Epidermal melanocyte (primary cell): ENCODE measurements around the gene TMEM218.
A peak's percentile ranks its signal among the peaks of the same experiment; 100 is the strongest.

Source experiments
- DNase-seq: peaks from one replicate; pipeline ENCODE4 v3.0.0; 2011; ENCODE audit warnings: low spot score; ENCODE audit not compliant: insufficient read length

The TMEM218 gene

DNA sequence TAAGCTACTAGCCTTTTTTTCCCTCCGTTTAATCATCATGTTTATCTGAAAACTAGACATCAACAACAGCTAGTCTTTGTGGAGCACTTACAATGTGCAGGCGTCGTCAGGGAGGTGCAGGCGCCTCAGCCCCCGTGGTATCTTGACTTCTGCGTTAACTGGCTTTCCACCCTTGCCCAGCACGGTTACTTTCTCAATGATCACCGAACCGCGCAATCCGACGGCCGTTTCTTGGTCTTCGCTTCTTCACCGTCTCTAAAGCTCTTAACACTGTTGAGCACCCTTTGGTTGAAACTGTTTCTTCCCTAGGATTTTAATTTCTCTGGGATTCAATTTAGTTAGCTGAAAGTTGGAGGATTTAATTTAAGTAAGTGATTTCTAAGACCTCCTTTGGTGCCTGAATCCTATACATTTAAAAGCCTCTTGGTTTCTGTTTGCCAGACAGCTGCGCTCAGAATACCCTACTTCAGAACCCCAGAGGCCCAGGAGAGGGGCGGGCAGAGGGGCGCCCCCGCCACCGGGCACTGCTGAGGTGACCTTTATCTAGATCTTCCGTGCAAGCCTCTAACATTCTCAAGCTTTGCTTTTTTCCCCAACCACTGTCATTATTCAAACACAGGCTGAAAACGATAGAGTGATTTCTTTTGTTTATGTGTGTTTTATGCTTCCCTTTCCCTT is 18.0 kb upstream of the TMEM218 start:
- DNase-seq = no peak

DNA sequence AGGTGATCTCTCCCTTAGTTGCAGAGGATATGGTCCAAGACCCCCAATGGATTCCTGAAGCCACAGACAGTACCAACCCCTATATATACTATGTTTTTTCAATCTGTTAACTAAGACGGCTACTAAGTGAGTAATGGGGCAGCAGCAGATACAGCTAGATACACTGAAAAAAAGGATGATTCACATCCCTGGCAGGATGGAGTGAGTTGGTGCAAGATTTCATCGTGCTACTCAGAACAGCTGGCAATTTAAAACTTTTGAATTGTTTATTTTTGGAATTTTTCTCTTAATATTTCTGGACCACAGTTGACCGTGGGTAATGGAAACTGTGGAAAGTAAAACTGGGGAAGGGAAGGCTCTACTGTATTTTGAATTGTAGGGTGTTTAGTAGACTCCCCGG is 17.0 kb upstream of the TMEM218 start:
- no peak for DNase-seq

DNA sequence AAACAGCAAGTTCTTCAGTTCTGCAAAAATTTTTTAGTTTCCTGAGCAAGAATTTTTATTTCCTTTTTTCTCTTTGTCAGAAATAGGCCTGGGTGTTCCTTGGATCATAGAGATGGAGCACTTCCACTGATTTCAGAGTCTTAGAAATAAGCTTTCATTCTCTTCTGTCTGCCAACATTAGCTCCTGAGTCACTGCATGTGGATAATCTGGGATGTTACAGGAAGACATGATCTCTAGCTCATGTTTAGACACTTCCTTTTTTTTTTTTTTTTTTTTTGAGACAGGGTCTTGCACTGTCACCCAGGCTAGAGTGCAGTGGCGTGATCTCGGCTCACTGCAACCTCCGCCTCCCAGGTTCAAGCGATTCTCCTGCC is 13.2 kb upstream of the TMEM218 start:
- no peak for DNase-seq

DNA sequence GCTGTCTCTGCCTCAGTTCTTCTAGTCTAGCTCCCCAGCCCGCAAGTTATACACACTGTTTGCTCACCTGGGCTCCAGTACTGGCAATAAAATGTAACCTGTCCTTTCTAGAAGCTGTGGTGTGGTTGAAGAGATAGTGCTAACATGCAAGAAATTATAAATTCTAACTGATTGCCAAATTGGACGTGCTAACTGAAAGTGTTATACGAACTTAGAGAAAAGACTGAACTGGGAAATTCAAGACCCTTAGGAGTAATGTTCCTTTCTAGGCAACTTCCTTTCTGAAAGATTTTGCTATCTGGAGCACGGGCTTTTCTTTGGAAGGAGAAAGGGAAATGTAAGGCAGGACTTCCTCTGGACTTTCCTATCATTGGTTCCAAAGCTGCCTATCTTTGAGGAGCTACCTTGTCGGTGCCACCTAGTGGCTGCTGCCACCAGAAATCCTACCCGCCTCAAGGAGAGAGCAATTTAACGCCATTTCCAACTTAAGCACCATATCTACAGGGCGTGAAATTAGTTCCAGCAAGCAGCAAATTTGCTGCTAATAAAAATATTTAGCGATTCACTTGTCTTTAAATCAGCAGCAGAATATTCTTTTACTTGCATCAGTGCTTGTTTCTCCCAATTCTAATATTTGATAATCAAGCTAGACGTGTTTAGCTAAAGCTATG is 12.7 kb upstream of the TMEM218 start:
- peak; percentile 52 for DNase-seq

DNA sequence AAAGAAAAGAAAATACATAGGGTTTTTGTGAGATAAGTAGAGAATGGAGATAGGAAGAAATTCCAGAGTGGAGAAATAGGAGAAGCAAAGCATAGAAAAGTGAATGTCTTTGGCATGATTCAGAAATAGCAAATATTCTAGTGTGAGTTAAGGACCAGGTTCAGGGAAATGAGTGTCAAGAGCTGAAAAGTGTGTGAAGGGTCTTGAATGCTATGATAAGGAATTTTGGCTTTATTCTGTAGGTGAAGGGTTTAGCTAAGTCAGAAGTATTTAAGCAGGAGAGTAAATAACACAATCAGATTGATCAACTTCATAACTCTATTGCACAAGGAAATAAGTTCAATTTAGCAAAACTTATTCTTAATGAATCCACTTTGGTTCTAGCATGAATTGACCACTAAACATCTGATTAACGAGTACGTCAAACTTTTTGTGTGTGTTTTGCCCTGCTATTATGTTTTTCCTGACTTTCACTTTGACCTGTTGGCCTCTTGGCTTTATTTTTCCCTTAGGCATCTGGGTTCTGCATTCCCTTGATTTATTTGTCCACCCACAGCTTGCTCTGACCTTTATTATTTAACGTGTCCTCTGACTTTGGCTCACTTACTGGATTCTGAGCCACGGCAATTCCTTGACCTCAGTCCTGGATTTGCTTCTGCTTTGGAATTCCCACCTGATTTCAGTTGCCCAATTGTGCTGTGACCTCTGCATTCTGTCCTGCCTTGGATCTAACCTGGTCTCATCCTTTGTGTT is 11.9 kb upstream of the TMEM218 start:
- no peak for DNase-seq

DNA sequence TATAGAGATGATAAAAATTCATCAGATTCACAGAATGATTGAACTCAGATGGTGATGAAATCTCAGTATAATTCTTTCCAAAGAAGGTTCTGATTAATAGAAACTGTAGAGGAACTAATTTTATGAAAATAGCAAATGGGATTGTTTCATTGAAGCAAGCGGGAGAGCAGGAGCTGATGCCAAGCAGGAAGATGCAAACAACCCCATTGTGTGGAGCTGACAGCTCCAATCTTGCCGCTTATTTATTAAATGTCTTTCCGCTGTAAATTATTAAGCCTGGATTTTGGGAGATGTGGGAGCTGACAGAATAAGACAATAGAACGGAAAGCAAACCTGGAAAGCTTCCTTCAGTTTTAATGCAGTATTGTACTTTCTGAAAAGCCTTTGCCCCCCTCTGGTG is 6.0 kb upstream of the TMEM218 start:
- no peak for DNase-seq

DNA sequence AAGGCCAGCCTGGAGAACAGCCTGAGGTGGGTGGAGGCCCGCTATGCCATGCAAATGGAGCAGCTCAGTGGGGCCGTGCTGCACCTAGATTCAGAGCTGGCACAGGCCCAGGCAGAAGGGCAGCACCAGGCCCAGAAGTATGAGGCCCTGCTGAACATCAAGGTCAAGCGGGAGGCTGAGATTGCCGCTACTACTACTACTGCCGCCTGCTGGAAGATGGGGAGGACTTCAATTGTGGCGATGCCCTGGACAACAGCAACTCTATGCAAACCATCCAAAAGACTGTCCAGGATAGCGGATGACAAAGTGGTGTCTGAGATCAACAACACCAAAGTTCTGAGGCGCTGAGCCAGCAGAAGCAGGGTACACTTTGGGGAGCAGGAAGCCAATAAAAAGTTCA is 3.1 kb upstream of the TMEM218 start:
- no peak for DNase-seq

DNA sequence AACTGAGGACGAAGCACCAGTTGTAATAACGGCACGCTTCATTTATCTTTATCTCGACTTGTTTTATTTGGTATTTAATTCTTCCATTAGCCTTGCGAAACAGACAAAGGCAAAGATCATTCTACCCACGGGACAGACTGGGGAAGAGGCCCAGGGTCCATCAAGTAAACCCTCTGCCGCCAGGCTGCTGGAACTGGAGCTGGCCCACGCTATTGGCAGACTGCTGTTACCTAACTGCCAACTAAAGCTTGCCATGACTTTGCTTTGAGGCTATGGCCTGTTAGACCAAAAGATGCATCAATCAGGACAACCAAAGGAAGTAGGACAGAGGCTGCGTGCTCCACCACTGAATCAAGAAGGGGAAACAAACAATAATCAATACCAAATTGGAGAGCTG is 780 bp upstream of the TMEM218 start:
- DNase-seq = no peak

DNA sequence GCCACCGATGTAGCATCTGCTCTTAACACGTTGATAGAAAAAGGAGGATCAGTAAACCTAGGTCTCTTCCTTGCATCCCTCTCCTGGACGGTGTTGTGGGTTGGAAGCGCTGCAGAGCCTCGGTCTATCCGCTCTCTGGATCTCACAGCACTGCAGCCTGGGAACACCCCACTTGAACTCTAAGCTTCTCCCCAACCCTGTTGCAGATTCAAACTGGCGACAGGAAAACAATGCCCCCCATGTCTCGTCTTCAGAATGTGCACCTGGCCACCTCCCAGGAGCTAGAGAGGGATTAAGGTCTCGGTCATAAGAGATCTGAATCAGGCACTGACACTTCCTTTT is 454 bp downstream of the TMEM218 start:
- DNase-seq = no peak

DNA sequence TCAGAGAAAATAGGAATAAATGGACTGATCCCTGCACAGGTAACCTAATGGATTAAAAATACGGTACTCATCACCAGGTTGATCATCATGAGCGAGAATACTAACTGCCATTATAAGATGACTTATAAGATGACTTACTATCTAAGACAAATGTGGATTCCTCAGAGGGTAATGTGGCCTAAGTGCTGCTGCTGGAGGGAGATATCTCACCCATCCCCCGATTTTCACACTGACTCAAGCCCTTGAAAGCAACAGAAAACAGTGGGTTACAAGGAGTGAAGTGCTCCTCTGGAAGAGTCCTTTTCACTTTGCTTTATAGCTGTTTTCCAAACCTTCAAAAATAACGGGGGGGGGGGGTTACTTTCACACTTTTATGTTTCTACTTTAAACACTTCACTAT is 920 bp downstream of the TMEM218 start:
- no peak for DNase-seq

DNA sequence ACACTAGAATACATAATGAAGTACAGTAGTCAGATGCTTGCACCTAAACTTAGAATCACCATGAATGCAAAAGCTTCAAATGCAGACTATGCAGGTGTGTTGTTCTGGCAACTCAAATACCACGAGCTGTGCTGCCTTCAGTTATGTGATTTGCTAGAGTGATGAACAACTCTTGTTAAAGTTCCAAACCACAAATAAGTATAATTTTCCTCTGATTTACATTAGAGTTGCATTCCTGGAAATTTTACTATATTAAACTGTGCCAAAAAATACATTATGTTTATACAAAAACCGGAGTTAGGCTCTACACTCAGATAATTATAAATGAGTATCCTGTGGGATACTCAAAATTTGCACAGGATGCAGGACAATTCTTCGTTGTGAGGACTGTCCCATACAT is 3.0 kb downstream of the TMEM218 start:
- no peak for DNase-seq

DNA sequence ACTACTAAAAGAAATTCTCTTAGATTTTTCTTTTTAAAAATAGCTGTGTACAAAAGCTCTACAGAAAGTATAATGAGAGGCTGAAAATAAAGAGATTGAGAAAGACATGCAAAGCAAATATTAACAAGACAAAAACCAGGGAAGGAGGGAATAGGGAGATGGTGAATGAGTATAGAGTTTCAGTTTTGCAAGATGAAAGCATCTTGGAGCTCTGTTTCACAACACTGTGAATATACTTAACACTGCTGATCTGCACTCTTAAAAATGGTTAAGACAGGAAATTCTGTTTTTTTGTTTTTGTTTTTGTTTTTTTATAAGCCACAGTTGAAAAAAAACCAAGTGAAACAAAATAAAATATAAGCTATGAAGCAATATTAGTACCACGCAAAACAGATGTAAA is 5.5 kb downstream of the TMEM218 start:
- DNase-seq = no peak

DNA sequence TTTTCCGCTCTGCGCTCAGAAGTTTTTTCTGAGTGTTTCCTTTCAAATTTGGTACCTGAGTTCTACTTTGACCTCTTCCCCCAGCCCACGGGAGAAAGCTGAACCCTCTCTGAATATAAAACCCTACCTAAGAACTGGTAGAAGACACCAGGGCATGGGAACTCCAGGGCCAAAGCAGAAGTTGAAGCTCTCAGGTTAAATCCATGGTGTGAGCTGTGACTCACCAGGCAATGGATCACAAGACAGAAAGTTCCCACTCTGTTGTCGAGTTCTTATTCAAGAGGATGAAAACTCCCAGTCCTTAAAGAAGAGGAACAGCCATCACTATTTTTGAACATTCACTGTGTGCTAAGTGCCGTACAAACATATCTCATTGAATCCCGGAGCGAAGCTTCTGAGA is 8.9 kb downstream of the TMEM218 start:
- no peak for DNase-seq

DNA sequence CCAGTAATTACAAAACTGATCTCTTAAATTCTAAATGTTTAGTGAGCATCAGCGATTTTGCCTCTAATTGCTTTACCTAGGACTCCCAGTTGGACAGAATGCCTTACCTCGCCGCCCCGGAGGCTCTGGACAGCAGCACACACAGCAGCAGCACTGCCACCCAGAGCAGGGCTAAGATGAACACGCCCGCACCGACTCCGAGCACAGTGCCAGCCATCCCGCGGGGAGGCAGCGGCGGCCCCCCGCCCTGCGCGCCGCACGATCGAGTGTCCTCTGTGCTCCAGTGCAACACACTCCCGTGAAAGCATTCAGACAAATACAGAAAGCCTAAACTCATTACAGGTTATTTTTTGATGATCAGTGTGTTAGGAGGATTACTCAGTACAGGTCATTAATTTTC is 9.4 kb downstream of the TMEM218 start:
- DNase-seq = no peak

DNA sequence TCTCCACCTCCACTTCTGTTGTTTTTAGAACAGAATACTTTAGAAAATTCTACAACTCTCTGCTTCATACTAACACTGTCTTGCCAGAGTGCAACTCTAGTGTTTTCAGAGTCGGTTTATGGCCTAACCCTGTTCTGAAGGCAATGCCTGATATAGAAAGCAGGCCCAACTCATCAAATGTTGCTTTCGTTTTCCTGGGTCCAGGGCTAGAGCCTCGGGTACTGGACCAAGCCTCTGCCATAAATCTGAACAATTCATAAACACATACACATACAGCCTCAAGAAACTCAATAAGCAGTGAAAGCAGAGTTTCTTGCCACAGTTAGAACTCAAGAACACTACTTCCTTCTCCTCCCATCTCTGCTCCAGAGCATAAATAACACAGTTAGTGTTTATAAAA is 9.8 kb downstream of the TMEM218 start:
- no peak for DNase-seq

DNA sequence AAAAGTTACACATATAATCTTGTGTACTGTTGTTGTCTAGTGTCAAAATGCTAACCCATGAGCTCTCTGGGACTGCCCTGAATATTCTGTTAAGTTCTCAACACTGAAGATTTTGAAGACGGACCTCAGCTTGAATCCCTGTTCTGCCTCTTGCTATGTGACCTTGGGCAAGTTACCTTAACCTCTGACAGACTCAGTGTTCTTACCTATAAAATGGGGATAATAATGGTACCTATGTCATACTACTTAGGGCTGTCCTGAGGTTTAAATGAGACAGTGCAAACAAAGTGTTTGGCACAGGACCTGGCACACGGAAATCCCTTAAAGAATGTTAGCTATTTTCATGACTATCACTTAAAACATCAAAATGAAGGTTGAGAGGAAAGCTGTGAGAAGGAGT is 11.3 kb downstream of the TMEM218 start:
- DNase-seq = no peak

DNA sequence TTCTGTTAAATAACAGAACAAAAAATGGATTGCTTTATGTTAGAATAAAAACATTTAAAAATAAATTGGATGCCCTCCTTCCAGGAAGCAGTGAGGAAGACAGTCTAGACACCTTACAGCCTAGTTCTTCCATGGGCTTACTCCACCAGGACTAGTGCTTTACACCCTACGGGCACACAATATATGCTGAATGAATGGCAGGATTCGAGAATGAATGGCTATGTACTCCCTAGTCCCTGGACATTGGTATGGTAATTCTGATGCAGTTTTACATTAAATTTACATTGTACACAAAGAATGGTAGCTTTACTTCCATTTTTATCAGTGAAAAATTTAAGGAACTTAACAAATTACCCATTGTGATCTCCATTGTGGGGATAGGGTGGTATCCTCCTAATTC is 16.7 kb downstream of the TMEM218 start:
- DNase-seq = no peak

DNA sequence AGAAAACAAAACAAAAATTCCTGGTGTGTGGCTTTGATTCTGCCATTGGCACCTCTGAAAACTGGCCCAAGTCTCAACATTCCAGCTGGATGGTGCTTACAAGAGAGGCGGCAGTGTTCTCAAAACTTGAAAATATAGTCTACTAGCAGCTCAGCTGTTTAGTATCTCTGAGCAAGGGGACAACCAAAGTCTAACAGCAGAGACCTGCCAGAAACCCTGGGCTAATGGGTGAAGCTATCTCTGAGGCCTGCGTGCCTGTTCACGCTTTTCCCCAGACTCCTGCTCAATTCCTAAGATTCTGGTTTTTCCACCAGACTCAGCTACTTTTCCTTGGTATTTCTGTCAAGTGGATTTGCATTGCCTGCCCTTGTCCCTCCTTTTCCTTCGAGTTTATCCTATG is 17.9 kb downstream of the TMEM218 start:
- DNase-seq = no peak

DNA sequence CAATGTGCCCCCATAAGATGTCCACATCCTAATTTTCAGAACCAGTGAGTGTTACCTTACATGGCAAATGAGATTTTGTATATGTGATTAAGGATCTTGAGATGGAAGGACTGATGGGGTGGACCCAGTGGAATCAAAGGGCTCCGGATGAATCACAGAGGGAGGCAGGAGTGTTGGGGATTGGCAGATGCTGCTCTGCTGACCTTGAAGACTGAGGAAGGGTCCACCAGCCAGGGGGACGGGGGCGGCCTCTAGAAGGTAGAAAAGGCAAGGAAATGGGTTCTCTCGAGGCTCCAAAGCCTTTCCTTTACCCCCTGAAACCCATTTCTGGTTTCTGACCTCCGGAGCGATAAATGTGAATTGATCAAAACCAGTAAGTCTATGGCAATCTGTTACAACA is 18.8 kb downstream of the TMEM218 start:
- DNase-seq = no peak

DNA sequence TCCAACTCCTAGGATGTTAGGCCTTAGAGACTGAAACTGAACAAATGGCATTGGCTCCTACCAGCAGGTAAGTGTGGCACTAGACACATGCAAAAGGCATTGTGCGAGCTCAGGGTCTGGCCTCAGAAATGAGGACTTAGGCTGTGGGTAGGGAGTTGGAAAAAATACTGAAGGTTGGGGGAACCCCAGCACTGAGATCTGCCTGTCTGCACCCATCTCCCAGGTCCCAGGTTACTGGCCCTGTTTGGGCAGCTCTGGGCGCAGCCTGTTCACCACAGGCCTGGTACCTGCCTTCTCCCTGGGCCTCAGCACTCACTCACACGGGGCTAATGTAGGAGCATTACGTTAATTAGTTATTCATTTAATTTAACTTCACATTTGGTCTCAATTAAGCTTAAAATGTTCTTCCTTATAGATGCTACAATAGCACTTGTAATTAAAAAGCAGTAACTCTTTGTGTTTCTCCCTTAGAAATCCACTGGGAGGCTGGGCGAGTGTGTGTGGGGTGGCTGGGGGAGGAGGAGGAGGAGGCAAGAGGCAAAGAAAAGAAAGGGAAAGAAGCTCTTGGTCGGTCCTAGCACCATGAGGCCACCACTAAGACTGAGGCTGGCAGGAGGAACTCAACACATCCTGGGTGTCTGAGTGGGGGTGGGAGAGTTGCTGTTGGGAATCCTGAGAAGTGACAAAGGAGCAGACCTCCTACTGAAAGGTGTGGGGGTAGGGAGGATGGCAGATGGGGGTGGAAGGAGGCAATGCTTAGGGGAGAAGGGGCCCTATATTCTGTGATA is 19.4 kb downstream of the TMEM218 start:
- DNase-seq = no peak

DNA sequence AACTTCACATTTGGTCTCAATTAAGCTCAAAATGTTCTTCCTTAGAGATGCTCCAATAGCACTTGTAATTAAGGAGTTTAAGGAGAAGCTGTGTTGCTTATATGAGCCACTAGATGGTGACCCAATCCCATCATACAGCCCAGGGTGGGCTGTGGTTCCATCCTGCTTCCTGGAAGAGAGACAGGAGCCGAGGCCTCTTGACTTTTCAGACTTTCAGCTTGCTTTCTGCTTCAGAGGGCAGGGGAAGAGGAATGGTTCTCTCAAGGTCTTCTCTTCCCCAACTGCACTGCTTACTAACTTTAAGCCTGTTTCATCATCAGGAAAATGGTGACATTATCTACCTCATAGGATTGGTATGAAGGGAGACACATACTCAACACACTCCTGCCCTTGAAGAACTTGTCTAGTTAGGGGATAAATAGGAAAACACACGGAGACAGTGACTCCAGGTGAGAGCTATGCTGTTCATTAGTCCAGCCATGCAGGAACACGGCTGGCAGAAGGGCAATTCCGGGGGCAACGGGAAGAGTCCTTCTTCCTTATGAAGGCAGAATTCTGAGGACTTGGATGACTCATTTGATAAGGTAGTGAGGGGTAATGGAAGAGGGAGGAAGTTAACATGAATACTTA is 20.1 kb downstream of the TMEM218 start:
- DNase-seq = peak; percentile 84

DNA sequence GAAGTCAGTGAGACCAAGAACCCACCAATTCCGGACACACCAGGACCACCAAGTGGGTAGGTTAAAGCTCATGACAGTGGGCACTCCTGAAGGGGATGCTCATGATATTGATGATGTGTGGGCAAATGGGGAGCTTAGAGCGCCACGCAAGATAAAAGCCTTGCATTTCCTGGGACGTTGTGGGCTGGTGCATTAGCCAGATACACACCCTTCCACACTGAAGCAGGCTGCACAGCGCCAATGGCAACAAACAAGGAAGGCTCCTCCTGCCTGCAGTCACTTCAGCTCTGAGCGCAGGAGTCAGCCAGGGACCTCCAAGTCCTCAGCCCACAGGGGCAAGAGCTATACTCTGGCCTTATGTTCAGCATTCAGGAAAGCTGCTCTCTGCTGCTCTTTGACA is 20.6 kb downstream of the TMEM218 start:
- no peak for DNase-seq
